H1 (cell line): ENCODE data around the gene ABI1. TPM values are rescaled to one million over a fixed set of nuclear protein-coding genes. Genes with fewer than 3 reads are reported as not detected.

Source experiments
- CTCF ChIA-PET: fragments of 300-600 bp; sonication (Branson Sonifier 250); formaldehyde crosslinking; loops from one replicate; lab custom pipeline; 2021; ENCODE audit not compliant: partially characterized antibody; lab: Charles Lee
- POLR2A ChIA-PET: fragments of 300-600 bp; sonication (Branson Sonifier 250); formaldehyde crosslinking; loops from one replicate; lab custom pipeline; 2021; ENCODE audit warnings: inconsistent platforms; ENCODE audit not compliant: partially characterized antibody; lab: Charles Lee
- DNase-seq, 2 experiments: peaks; one replicate each; pipeline versions ENCODE4 v3.0.0 to v3.0.0-alpha.2; 2010 to 2022; ENCODE audit warnings: low spot score in 2 of 2, low read depth in 1 of 2, mixed read lengths in 1 of 2
- FAIRE-seq: peaks from 2 replicates; lab custom pipeline; 2011; peaks lifted over from hg19 to GRCh38; lab: Jason Lieb, UNC
- H2AFZ ChIP-seq: 2 replicates; pipeline ENCODE4 v1.8.1; 2012; ENCODE audit warnings: low read length, inconsistent platforms
- H2AK5ac ChIP-seq: 2 replicates; pipeline ENCODE4 v1.6.1; 2013; ENCODE audit warnings: low read depth, low read length
- H2BK120ac ChIP-seq: replicated peaks from 2 replicates; pipeline ENCODE3; 2013; ENCODE audit warnings: low read depth, low read length, inconsistent platforms
- H2BK12ac ChIP-seq: 2 replicates; pipeline ENCODE4 v1.6.1; 2013; ENCODE audit warnings: low read depth, low read length
- H2BK15ac ChIP-seq: 2 replicates; pipeline ENCODE4 v1.6.1; 2013; ENCODE audit warnings: low read length
- H2BK20ac ChIP-seq: 2 replicates; pipeline ENCODE4 v1.6.1; 2013; ENCODE audit warnings: low read length
- H2BK5ac ChIP-seq: 2 replicates; pipeline ENCODE4 v1.6.1; 2013; ENCODE audit warnings: low read depth, low read length
- H3K14ac ChIP-seq: 2 replicates; pipeline ENCODE4 v1.6.1; 2013; ENCODE audit warnings: inconsistent platforms; ENCODE audit not compliant: insufficient read length
- H3K18ac ChIP-seq: 2 replicates; pipeline ENCODE4 v1.6.1; 2013; ENCODE audit warnings: low read length; ENCODE audit errors: extremely low read depth
- H3K23ac ChIP-seq: 2 replicates; pipeline ENCODE4 v1.6.1; 2013; ENCODE audit warnings: inconsistent platforms; ENCODE audit not compliant: insufficient read length
- H3K23me2 ChIP-seq: 2 replicates; pipeline ENCODE4 v1.6.1; 2013; ENCODE audit warnings: low read depth, low read length
- H3K27ac ChIP-seq: 2 replicates; pipeline ENCODE4 v1.6.1; 2011; ENCODE audit warnings: low read depth, low read length, inconsistent platforms
- H3K27me3 ChIP-seq, 4 experiments: replicated peaks in 1 of 4; 1 replicate in 1 of 4; 2 replicates in 3 of 4; pipeline versions ENCODE4 v1.6.1 to v1.8.1; 2011 to 2013; ENCODE audit warnings: low read length in 3 of 4, mild to moderate bottlenecking in 3 of 4, inconsistent platforms in 2 of 4, mixed read lengths in 2 of 4, moderate library complexity in 1 of 4; ENCODE audit not compliant: control insufficient read depth in 3 of 4, insufficient read depth in 3 of 4; ENCODE audit errors: extremely low read depth in 1 of 4
- H3K36me3 ChIP-seq, 4 experiments: 2 replicates each; pipeline versions ENCODE4 v1.6.1 to v1.8.1; 2011 to 2013; ENCODE audit warnings: mild to moderate bottlenecking in 4 of 4, low read length in 3 of 4, moderate library complexity in 2 of 4, control low read depth in 1 of 4, inconsistent platforms in 1 of 4; ENCODE audit not compliant: insufficient read depth in 4 of 4, control insufficient read depth in 2 of 4
- H3K4ac ChIP-seq: replicated peaks from 2 replicates; pipeline ENCODE3; 2013; ENCODE audit warnings: low read length, low read depth, mixed read lengths, inconsistent platforms; ENCODE audit not compliant: insufficient read length
- H3K4me1 ChIP-seq, 4 experiments: replicated peaks in 1 of 4; 1 replicate in 1 of 4; 2 replicates in 3 of 4; pipeline versions ENCODE4 v1.6.1 to v1.8.1; 2011 to 2013; ENCODE audit warnings: low read length in 3 of 4, inconsistent platforms in 2 of 4, mixed read lengths in 1 of 4; ENCODE audit not compliant: insufficient read depth in 4 of 4, control insufficient read depth in 3 of 4
- H3K4me2 ChIP-seq, 2 experiments: 2 replicates each; pipeline versions ENCODE4 v1.6.1 to v1.8.1; 2011 to 2013; ENCODE audit warnings: low read depth in 2 of 2, low read length in 2 of 2, control low read depth in 1 of 2, inconsistent platforms in 1 of 2, mild to moderate bottlenecking in 1 of 2; ENCODE audit not compliant: insufficient read depth in 1 of 2
- H3K4me3 ChIP-seq, 4 experiments: fragments of 200-600, 300-600 bp in 1 of 4; sonication (generic), shearing (Covaris generic), sonication (Bioruptor Twin) in 1 of 4; 2 replicates each; pipeline versions ENCODE4 v1.5.1 to v1.8.1; 2011 to 2016; ENCODE audit warnings: low read length in 4 of 4, low read depth in 3 of 4, control low read depth in 2 of 4, inconsistent platforms in 2 of 4, mild to moderate bottlenecking in 2 of 4, mixed read lengths in 1 of 4, moderate library complexity in 1 of 4; ENCODE audit not compliant: insufficient read depth in 2 of 4; ENCODE audit errors: extremely low read depth in 1 of 4
- H3K56ac ChIP-seq: replicated peaks from 2 replicates; pipeline ENCODE3; 2013; ENCODE audit warnings: low read depth, mild to moderate bottlenecking, mixed read lengths, low read length, inconsistent platforms; ENCODE audit not compliant: insufficient read length
- H3K79me1 ChIP-seq: 2 replicates; pipeline ENCODE4 v1.6.1; 2013; ENCODE audit warnings: low read depth, low read length, control low read depth
- H3K79me2 ChIP-seq, 2 experiments: 2 replicates each; pipeline versions ENCODE4 v1.6.1 to v1.8.1; 2012 to 2013; ENCODE audit warnings: low read length in 2 of 2, mild to moderate bottlenecking in 2 of 2, inconsistent platforms in 1 of 2; ENCODE audit not compliant: insufficient read depth in 2 of 2, control insufficient read depth in 1 of 2
- H3K9ac ChIP-seq, 4 experiments: replicated peaks in 1 of 4; 1 replicate in 1 of 4; 2 replicates in 3 of 4; pipeline versions ENCODE4 v1.6.1 to v1.8.1; 2011 to 2013; ENCODE audit warnings: low read depth in 3 of 4, low read length in 3 of 4, control low read depth in 2 of 4, mild to moderate bottlenecking in 2 of 4, moderate library complexity in 2 of 4, inconsistent platforms in 1 of 4; ENCODE audit errors: extremely low read depth in 1 of 4
- H3K9me3 ChIP-seq, 2 experiments: 2 replicates each; pipeline versions ENCODE4 v1.6.1 to v1.8.1; 2012 to 2013; ENCODE audit warnings: mild to moderate bottlenecking in 2 of 2, moderate library complexity in 2 of 2, control low read depth in 1 of 2, inconsistent platforms in 1 of 2, low read depth in 1 of 2, low read length in 1 of 2, mixed read lengths in 1 of 2; ENCODE audit not compliant: insufficient read depth in 2 of 2
- H4K20me1 ChIP-seq, 2 experiments: replicated peaks in 1 of 2; 2 replicates each; pipeline versions ENCODE3 to v1.8.1; 2011 to 2013; ENCODE audit warnings: inconsistent platforms in 2 of 2, low read length in 2 of 2, mild to moderate bottlenecking in 1 of 2; ENCODE audit not compliant: insufficient read depth in 2 of 2, control insufficient read depth in 1 of 2
- H4K5ac ChIP-seq: 2 replicates; pipeline ENCODE4 v1.6.1; 2013; ENCODE audit warnings: low read length, low read depth, mixed read lengths, inconsistent platforms; ENCODE audit not compliant: insufficient read length
- H4K8ac ChIP-seq: 2 replicates; pipeline ENCODE4 v1.8.0; 2013; ENCODE audit warnings: mild to moderate bottlenecking, moderate library complexity, low read length, inconsistent platforms; ENCODE audit not compliant: insufficient read depth; ENCODE audit errors: extremely low read depth
- H4K91ac ChIP-seq: replicated peaks from 2 replicates; pipeline ENCODE3; 2013; ENCODE audit warnings: low read length, mixed read lengths, inconsistent platforms; ENCODE audit not compliant: insufficient read length
- BCL11A ChIP-seq, 2 experiments: IDR thresholded peaks; one replicate each; pipeline ENCODE4 v1.6.1; 2011; ENCODE audit warnings: low read depth in 2 of 2, low read length in 2 of 2, mild to moderate bottlenecking in 2 of 2
- CHD2 ChIP-seq: IDR thresholded peaks from 2 replicates; pipeline ENCODE4 v1.6.1; 2012; ENCODE audit warnings: low read length, improper control_type of control experiment
- EGR1 ChIP-seq: IDR thresholded peaks from 2 replicates; pipeline ENCODE4 v1.6.1; 2011; ENCODE audit warnings: low read depth, low read length, borderline replicate concordance
- KDM5A ChIP-seq: fragments of 200-600 bp; IDR thresholded peaks from 2 replicates; pipeline ENCODE4 v1.7.1; 2012; ENCODE audit warnings: mild to moderate bottlenecking, low read length, inconsistent platforms, mixed read lengths
- SAP30 ChIP-seq: fragments of 300-600 bp; sonication (generic); IDR thresholded peaks from 2 replicates; pipeline ENCODE4 v1.7.1; 2012; ENCODE audit warnings: low read length, moderate library complexity, mild to moderate bottlenecking, inconsistent platforms; ENCODE audit not compliant: insufficient read depth, insufficient replicate concordance
- TCF12 ChIP-seq: IDR thresholded peaks from 2 replicates; pipeline ENCODE4 v1.6.1; 2011; ENCODE audit warnings: low read depth, mild to moderate bottlenecking, low read length
- ZNF274 ChIP-seq: IDR thresholded peaks from 2 replicates; pipeline ENCODE4 v1.7.0; 2012; ENCODE audit warnings: low read length, borderline replicate concordance; ENCODE audit errors: extremely low read depth
- WGBS, 2 experiments: shearing (Covaris generic) in 1 of 2; methylation state at CpG; one replicate each; pipeline versions ENCODE4 v1.1.6 to v1.1.7; 2013 to 2015; ENCODE audit warnings: low lambda C conversion rate in 2 of 2, mixed read lengths in 2 of 2, inconsistent platforms in 1 of 2, low coverage in 1 of 2, missing lambda C conversion rate in 1 of 2; ENCODE audit not compliant: insufficient replicate concordance in 2 of 2, insufficient coverage in 1 of 2, insufficient read length in 1 of 2; ENCODE audit errors: extremely low coverage in 1 of 2, missing lambda C conversion rate in 1 of 2; 5-methylcytosine and 5-hydroxymethylcytosine counted together
- polyA plus RNA-seq, 7 experiments: library from polyadenylated mRNA; depleted of rRNA in 3 of 7; stranded (reverse) in 5 of 7; unstranded in 2 of 7; fragments of >200 nt in 5 of 7; fragments of 200-250 nt in 2 of 7; gene quantifications; 1 replicate in 5 of 7; 2 replicates in 1 of 7; 4 replicates in 1 of 7; pipeline versions ENCODE4 v1.2.1 to v1.2.3, GENCODE V29; 2011 to 2013; ENCODE audit warnings: missing spikeins in 2 of 7, mixed read lengths in 2 of 7
- total RNA-seq: library from RNA; stranded (reverse); fragmentation: NEBNext Ultra II Directional; extraction: Animal tissue kit (Norgen Biotek cat#: 25700); gene quantifications from 2 replicates; pipeline ENCODE4 v1.2.1, GENCODE V29; 2021
- TF ChIP-seq, protein P1 (sequence below): IDR thresholded peaks from 2 replicates; pipeline ENCODE4 v1.6.1; 2012; ENCODE audit warnings: inconsistent platforms
- TF ChIP-seq, protein P2 (sequence below): IDR thresholded peaks from 2 replicates; pipeline ENCODE4 v1.6.1; 2012; ENCODE audit warnings: low read length, inconsistent platforms

Gene ABI1
- total and polyA plus RNA-seq, 2 of the 8 experiments (the other 6 are each of a cell fraction or from before 2014, with no cell fraction given): 35.4 to 37.0 TPM

DNA sequence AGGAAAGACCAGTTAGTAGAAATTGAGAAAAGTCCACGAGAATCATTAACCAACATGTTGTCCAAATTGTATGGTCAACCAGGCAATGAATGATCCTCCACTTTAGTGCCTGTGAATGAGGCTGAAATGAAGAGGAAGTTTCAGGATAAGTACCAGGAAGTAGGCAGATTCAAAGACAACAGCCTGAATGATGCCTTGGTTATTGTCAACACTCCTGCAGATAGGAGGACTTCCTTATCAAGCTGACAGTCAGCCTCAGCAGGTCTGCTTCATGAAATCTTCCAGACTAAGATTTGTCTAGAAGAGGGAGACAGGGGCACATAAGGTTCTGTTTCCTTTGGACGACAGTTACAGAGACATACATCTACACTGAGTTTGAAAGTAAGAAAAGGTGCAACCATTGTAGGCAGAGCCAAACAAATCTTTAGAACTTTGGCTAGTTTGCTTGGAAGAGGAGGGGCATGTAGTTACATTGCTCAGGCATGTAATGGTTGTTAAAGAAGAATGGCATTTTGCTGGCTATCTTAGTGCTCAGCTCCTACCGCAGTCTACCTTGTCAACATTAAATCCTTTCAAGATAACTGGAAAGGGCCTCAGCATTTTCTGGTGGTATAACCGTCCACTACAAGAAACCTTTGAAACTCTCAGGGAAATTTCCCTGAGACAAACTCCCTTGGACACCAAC, 81.4 kb downstream of the ABI1 start:
- no peak for DNase-seq
- no peak overlapping the region for H3K9ac ChIP-seq
- no peaks in the 10 kb centered on the region for H3K9me3 ChIP-seq
- TF ChIP-seq TCF12: no peak
- TF ChIP-seq, protein P1, sequence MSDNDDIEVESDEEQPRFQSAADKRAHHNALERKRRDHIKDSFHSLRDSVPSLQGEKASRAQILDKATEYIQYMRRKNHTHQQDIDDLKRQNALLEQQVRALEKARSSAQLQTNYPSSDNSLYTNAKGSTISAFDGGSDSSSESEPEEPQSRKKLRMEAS: no peak
- TF ChIP-seq KDM5A: no peak
- no peak for TF ChIP-seq BCL11A (IDR thresholded peaks at IDR 0.05; ENCODE audit: low read depth in 2 of 2, low read length in 2 of 2)
- TF ChIP-seq CHD2: no peak
- no peak for TF ChIP-seq EGR1
- TF ChIP-seq, protein P2, sequence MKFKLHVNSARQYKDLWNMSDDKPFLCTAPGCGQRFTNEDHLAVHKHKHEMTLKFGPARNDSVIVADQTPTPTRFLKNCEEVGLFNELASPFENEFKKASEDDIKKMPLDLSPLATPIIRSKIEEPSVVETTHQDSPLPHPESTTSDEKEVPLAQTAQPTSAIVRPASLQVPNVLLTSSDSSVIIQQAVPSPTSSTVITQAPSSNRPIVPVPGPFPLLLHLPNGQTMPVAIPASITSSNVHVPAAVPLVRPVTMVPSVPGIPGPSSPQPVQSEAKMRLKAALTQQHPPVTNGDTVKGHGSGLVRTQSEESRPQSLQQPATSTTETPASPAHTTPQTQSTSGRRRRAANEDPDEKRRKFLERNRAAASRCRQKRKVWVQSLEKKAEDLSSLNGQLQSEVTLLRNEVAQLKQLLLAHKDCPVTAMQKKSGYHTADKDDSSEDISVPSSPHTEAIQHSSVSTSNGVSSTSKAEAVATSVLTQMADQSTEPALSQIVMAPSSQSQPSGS: no peak
- no peak for TF ChIP-seq SAP30
- TF ChIP-seq ZNF274: no peak
- TF ChIP-seq, all 59 proteins: peak for 0
- H4K20me1 ChIP-seq: peaks cover 0 to 1% of the 10 kb centered on the region in 2 experiments
- H2BK5ac ChIP-seq: no peak overlapping the region
- no peak for FAIRE-seq
- no peaks in the 10 kb centered on the region for H3K27me3 ChIP-seq
- H3K4ac ChIP-seq: no peak overlapping the region
- no peak overlapping the region for H3K4me2 ChIP-seq
- no peak overlapping the region for H3K23ac ChIP-seq
- H2BK12ac ChIP-seq: no peak overlapping the region
- ChIA-PET POLR2A (interaction anchor here (1.9 kb wide), 1 partner anchor 10 kb away, joined by 6 read pairs; no protein-coding TSS in a partner anchor), CTCF (interaction anchor here (0.9 to 1.7 kb wide), 2 partner anchors 17 to 103 kb away, joined by 3 to 5 read pairs; no protein-coding TSS in a partner anchor)
- no peak overlapping the region for H3K18ac ChIP-seq
- no peak overlapping the region for H3K56ac ChIP-seq
- H3K79me1 ChIP-seq: no peaks in the 10 kb centered on the region; the same call in 1 of the 2 replicates
- H2BK120ac ChIP-seq: no peak overlapping the region
- no peaks in the 10 kb centered on the region; a peak in 1 of 8 replicates for H3K36me3 ChIP-seq
- peaks cover 0 to 7% (median under 1%) of the 10 kb centered on the region in 4 experiments; a peak in 2 of 7 replicates for H3K4me1 ChIP-seq
- H3K79me2 ChIP-seq: peaks cover 9 to 72% of the 10 kb centered on the region in 2 experiments
- no peaks in the 10 kb centered on the region for H3K23me2 ChIP-seq
- no peak overlapping the region for H4K5ac ChIP-seq
- H2BK20ac ChIP-seq: no peak overlapping the region
- H4K91ac ChIP-seq: no peak overlapping the region
- no peak overlapping the region for H2BK15ac ChIP-seq
- no peak overlapping the region for H3K27ac ChIP-seq
- H2AFZ ChIP-seq: no peak overlapping the region
- H3K14ac ChIP-seq: no peak overlapping the region
- WGBS, 2 experiments: 93% methylated on average over 4 of the region's 4 CpGs; no CpG with 5 or more reads in 1 of the 2 experiments
- H3K4me3 ChIP-seq: no peak overlapping the region
- H2AK5ac ChIP-seq: no peak overlapping the region
- H4K8ac ChIP-seq: no peak overlapping the region
